Fibroblast of mammary gland (primary cell): ENCODE measurements around the gene IL20RA.
"Not testable (repeated sequence)": the region's sequence is repeated elsewhere in the genome, so short reads cannot be mapped to it uniquely, and the experiment has no call there.

ENCODE experiments used
- DNase-seq: peaks from one replicate; pipeline ENCODE4 v3.0.0-alpha.2; 2010; ENCODE audit warnings: low read depth
- H3K4me3 ChIP-seq: 2 replicates; pipeline ENCODE4 v1.5.1; 2011; ENCODE audit warnings: low read depth, mild to moderate bottlenecking, low read length, moderate library complexity; ENCODE audit not compliant: control insufficient read depth
- TF ChIP-seq, protein P1 (sequence below): conservative IDR thresholded peaks from 2 replicates; pipeline ENCODE4 v1.5.1; 2011; ENCODE audit warnings: low read depth, low read length, inconsistent platforms; ENCODE audit not compliant: control insufficient read depth, insufficient read depth

IL20RA gene

DNA sequence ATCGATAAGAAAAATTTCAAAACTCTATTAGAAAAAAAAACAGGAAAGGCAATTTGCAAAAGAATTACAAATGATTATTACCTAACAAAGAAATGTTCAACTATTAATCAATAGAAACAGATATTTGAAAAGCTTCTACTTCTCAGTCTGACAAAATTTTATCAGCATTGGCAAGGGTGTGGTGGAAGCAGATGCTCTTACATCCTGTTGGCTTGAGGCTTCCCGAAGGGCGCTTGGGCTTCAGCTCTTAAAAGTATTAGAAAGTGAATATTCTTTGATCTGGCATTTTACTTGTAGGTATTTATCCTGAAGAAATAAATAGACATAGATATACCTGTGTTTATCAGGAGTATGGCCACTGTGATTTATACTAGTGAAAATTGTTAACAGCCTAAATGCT is 84.0 kb downstream of the IL20RA start:
- no peak overlapping the region for H3K4me3 ChIP-seq
- DNase-seq, result no peak
- TF ChIP-seq, protein P1, sequence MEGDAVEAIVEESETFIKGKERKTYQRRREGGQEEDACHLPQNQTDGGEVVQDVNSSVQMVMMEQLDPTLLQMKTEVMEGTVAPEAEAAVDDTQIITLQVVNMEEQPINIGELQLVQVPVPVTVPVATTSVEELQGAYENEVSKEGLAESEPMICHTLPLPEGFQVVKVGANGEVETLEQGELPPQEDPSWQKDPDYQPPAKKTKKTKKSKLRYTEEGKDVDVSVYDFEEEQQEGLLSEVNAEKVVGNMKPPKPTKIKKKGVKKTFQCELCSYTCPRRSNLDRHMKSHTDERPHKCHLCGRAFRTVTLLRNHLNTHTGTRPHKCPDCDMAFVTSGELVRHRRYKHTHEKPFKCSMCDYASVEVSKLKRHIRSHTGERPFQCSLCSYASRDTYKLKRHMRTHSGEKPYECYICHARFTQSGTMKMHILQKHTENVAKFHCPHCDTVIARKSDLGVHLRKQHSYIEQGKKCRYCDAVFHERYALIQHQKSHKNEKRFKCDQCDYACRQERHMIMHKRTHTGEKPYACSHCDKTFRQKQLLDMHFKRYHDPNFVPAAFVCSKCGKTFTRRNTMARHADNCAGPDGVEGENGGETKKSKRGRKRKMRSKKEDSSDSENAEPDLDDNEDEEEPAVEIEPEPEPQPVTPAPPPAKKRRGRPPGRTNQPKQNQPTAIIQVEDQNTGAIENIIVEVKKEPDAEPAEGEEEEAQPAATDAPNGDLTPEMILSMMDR, result no peak

DNA sequence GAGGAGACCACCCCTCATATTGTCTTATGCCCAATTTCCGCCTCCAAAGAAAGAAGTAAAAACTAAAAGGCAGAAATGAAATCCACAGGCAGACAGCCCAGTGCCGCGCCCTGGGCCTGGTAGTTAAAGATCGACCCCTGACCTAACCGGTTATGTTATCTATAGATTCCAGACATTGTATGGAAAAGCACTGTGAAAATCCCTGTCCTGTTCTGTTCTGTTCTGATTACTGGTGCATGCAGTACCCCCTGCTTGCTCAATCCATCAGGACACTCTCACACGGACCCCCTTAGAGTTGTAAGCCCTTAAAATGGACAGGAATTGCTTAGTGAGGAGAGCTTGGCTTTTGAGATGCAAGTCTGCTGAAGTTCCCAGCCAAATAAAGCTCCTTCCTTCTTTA is 84.8 kb downstream of the IL20RA start:
- DNase-seq, H3K4me3 ChIP-seq: not testable (repeated sequence)

DNA sequence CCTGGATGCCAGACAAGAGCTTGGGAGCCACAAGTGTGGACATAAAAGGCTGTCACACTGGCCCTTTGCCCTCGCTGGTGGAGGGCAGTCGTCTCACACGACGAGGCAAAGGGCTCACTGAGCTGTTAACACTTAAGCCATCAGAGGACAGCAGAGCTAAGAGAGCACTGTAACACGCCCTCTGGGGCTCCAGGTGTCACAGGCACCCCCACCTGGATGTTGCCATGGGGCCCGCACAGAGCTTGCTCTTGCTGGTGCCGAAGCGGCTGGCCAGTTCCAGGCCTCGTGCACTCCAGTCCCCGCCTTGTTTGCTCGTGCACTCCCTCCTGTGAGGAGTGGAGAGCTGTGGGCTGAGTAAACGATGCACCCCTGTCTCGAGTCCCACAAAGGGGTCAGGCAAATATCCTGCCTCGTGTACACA is 85.3 kb downstream of the IL20RA start:
- no peak for DNase-seq
- TF ChIP-seq, protein P1, result no peak
- H3K4me3 ChIP-seq, result no peak overlapping the region

DNA sequence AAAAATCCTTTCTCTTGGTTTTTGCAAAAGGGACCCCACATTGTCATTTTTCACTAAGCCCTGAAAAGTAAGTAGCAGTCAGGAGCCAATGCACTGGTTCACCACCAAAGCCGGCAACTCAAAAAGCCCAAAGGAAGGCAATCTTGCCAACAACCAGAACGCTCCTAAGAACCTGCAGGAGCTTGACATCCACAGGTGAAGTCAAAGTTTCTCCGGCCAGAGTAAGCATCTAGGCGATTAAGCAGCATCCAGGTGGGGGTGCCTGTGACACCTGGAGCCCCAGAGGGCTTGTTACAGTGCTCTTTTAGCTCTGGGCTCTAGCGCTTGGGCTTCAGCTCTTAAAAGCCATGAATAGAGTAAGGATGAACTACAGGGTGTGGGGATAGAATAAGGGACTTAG is 86.6 kb downstream of the IL20RA start:
- TF ChIP-seq, protein P1, result no peak
- no peak for DNase-seq
- H3K4me3 ChIP-seq, result no peak overlapping the region

DNA sequence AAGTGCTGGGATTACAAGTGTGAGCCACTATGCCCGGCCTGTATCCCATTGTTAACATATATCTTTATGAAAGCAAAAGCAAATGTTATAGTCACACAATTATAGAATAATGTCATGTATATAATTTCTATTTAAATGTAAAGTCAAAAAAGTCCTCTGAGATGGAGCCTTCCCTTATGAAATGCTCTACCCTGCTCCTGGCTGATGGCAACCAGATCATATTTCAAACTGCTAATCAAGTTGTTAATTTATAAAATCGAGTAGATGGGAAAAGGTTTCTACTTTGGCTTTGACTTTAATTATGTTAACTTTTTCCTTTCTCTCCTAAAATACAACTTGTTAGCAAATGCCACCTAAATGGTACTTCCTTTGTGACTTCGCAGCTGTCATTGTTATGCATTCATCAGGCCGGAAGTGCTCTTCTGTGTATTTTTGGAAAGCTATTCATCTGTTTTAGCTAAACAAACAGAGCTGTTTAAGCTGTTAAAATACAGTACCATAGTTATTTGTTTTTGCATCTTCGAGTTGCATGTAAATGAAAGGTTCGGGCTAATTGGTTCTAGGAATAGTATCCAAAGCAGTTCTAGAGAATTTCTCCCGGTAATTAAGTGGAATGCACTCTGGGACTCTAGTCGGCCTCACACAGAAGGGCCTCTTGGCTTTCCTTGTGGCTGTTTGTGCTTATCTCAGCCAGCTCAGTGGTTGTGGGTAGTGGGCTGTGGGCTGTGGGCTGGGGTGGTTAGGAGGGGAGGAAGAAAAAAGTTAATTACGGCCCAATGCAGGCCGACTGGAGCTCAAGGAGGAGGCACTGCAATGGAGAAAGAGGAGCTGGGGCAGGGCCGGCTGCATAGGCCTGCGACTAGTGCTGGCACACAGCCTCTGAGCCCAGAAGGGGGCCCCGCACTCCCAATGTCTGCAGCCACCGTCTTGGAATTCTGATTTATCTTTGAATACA is 87.9 kb downstream of the IL20RA start:
- TF ChIP-seq, protein P1, result no peak
- no peak for DNase-seq
- no peak overlapping the region for H3K4me3 ChIP-seq

DNA sequence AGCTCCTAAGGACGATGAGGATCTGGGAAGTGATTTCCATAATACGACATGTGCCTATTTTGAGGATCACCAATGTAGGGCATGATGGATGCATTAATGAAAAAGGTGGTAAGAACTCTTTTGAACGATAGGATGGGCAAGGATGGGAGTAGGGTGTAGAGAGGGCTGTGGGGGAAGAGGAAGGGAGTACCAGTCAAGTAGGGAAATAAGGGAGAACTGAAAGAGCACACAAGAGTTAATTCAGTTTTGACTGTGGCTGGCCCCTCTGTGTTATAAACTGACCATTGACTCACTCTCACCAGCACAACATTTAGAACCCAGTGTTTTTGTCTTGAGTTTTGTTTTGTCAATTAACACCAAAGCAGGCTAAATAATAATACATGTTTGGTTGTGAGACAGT is 89.6 kb downstream of the IL20RA start:
- H3K4me3 ChIP-seq, result no peak overlapping the region
- TF ChIP-seq, protein P1, result no peak
- DNase-seq, result no peak

DNA sequence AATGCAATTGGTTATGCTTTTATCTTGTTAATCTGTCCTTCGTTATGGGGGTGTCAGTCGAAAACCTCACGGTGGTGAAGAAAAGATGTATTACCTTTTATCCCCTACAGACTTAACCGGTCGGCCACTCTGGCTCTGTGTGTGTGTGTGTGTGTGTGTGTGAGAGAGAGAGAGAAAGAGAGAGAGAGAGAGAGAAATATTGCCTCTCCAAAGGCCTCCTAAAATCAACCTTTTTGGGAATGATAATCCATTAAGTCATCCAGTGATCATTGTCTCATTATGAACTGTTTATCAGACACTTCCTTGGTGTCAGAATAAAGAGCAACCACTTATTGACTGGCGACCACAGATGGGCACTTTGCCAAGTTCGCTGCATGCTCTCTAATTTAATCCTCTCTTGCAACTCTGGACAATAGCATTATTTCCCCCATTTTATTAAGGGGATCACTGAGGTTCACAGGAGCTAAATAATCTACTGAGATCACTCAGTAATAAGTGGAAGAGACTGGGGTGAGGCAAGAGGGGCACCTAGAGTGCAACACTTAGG is 92.0 kb downstream of the IL20RA start:
- H3K4me3 ChIP-seq, result no peak overlapping the region
- TF ChIP-seq, protein P1, result no peak
- no peak for DNase-seq
